NCI-H774 (cell line): Measurements from ENCODE around the gene ELK3.

ENCODE experiments used
- DNase-seq: peaks from one replicate; lab custom pipeline; 2025; lab: John Stamatoyannopoulos, UW

ELK3 gene

DNA sequence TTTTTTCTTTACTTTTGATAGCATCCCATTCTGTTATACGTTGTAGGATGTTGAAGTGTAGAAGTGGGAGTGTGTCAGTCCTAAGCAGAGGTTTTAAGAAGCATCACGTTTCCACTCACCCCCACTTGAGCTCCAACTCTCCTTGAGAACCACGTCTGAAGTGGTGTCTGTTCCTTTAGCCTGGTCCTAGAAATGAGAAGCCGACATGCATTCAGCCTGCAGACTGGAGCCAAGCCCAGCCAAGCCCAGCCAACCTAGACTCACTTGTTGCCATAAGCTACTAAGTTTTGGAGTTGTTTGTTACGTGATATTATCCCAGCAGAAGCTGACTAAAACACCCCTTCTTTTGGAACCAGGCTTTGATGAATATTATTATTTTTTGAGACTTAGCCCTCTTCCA is 4.4 kb upstream of the ELK3 start:
- DNase-seq, result no peak

DNA sequence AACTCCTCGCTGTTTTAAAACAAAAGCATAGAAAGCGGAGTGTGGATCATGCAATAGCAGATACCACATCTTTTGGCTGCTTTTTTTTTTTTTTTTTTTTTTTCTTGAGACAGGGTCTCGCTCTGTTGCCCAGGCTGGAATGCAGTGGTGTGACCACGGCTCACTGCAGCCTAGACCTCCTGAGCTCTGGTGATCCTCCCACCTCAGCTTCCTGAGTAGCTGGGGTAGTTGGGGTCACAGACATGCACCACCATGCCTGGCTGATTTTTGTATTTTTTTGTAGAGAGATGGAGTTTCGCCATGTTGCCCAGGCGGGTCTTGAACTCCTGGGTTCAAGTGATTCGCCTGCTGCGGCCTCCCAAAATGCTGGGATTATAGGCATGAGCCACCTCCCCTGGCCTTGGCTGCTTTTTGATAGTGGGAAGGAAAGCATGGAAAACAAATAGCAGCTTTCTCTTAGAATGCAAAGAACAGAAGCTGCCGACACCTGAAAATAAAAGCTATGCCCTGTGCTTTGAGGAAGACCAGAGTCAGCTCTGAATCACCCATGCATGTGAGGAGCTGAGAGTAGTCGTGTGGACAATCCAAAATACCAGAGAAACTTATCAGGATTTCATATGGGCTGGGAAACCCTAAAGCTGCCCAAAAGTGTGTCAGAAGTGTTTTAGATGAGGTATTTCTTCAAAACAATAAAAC is 3.6 kb upstream of the ELK3 start:
- no peak for DNase-seq

- no peak for DNase-seq
These were observed 1.1 kb upstream of the ELK3 start for GRCh38 chr12:96192926-96193573.

- no peak for DNase-seq
These were observed 358 bp downstream of the ELK3 start for GRCh38 chr12:96194576-96194889.

- no peak for DNase-seq
These were observed 1.0 kb downstream of the ELK3 start for GRCh38 chr12:96194971-96195844.

- no peak for DNase-seq
These were observed 1.8 kb downstream of the ELK3 start for GRCh38 chr12:96195845-96196451.

DNA sequence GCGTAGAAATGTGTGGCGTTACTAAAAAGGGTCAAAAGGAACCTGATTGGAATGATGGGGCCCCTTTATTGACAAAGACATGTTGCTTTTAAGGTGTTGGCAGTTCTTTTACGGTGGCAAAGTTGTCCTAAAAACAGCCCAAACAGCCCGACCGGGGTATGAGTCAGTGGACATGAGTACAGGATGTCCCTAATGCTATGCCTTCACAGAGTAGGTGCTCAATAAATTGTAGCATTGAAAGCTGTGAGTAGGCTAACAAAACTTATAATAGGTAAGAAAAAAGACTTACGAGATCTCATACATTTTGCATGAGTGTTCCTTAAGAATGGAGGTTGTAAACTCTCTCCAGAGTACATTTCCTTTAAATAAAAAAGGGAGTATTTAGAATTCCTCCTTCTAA is 2.6 kb downstream of the ELK3 start:
- no peak for DNase-seq

DNA sequence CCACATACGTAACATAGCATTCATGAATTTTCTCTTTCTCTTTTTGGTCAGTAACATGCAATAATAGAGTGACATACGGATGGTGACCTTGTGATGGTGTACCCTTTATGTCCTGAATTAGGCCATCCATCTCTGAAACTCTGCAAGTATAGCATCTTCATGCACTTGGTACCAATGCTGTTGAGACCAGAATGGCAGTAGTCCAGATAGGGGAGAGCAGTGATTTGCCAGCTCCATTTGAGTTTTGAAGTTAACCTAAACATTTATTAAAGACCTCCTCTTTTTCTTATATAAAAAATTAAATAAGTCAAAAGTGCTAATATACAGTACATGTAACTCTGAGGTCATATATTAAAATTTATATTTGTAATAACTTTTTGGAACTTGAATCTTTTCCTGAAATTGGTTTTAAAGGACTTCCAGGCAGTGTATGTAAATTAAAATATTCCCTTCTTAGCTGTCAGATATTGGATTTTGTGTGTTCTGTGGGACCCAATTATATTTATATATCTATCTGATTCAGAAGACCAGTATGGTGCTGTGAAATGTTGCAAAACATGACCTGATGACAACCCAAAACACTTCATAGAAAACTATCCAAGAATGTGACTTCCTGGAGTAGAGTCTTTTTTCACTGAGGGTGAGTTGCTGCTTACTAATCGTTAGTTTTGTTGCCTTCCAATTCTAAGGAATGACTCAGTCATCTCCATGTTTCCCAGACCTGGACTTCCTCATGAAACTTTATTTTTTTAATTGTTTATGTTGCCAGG is 3.5 kb downstream of the ELK3 start:
- DNase-seq, result no peak

DNA sequence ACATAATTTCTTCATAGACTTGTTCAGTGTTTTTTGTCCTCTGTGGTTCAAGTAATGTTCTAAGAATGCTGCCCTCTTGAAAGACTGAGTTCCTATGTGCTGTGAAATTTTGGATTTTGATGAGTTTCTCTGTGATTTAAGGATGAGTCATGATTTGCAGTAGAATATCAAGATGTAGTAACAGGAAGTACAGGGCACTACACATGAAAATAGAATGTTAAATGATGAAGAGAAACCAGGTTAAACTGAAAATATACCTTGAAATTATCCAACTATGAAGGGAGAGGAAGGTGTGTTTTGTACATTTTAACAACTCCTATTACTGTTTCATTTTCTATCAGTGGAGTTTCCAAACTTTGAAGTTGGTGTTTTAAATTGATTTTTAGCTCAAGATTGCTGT is 4.8 kb downstream of the ELK3 start:
- DNase-seq, result no peak

GRCh38 chr12:96199464-96199863 is 5.3 kb downstream of the ELK3 start:
- DNase-seq, result no peak

DNA sequence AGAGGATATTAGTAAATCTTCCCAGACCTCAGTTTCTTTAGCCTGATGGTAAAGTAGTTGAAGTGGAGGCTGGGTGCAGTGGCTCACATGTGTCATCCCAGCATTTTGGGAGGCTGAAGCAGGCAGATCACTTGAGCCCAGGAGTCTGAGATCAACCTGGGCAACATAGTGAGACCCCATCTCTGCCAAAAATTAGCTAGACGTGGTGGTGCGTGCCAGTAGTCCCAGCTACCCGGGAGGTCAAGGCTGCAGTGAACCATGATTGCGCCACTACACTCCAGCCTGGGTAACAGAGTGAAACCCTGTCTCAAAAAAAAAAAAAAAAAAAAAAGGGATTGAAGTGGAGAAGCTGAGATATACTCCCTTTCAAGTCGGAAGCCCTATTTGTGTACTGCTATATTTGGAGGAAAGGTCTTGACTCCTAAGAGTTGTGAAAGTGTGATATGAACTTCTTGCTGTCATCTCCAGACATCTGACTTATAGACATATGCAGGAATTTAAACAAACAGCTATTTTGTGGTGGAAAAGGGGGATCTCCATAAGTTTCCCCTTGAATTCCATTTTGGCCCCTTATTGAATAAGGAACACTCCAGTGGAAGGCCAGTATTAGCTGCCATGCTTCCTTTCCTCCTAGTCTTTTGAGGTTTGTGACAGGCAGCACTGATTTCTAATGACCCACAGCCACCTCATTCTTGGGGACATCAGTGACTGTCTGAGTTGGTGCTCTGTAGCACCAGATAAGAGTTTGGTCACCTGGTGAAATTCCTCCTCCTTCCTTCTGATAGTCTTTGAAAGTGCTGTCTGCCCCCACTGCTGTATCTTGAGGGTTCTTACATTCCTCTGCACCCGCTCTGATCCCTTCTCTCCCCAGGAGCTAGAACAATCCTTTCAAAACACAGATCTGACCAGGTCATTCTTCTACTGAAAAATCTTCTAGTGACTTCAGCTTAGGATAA is 7.4 kb downstream of the ELK3 start:
- DNase-seq, result no peak

DNA sequence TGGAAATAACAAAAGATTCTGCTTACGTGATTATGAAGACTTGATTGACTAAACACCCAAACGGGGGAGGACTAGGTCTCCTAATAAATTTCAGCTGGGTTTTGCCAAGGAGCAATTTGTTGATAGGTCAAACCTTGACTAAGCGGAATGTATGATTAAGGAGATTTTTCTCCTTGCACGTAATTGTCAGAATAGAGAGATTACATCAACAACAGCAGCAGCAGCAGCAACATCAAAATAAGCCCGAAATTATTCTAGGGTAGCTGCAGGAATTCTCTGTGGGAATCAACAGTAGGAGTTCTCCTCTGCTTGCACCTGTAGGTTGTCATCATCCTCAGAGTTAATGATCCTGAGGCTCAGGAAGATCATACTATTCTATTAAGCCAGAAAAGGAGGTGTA is 10.2 kb downstream of the ELK3 start:
- DNase-seq, result no peak

DNA sequence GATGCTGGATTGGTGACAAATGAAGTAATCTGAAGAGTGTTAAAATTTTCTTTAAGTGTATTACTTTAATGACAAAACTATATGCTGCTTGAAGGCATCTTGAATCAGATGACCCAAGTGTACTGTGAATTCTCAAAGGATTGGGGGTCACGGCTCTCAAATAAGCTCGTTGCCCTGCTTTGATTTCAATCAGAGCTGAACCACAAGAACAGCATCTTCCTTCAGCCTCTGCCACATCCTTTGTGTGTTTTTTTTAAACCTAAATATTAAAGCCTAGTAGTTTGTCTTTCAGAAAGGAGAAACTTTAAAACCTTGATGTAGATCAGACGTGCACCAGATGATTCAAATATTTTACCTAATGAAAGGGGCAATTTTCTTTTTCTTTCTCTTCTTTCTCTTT is 11.7 kb downstream of the ELK3 start:
- no peak for DNase-seq

- DNase-seq, result no peak
These were observed 12.9 kb downstream of the ELK3 start for GRCh38 chr12:96206936-96207662.

DNA sequence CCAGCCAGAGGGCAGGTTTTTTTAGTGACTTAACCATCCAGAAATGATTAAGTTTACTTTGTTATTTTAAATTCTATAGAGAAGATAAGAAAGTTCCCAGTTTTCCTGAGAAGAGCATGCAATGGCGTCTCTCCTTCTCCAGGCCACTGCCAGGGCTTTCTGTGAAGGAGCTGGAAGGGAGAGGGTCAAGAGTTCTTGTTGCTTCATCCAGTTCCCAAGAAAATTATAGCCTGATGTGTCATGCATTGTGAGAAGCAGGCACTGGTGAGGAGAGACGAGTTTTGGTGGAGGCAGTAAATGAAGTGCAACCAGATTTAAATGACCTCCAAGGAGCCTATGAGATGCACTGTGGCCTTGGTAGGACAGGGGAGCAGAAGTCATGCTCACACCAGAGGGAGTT is 14.2 kb downstream of the ELK3 start:
- no peak for DNase-seq

GRCh38 chr12:96208801-96209549 is 14.8 kb downstream of the ELK3 start:
- DNase-seq, result no peak

- no peak for DNase-seq
These were observed 16.3 kb downstream of the ELK3 start for GRCh38 chr12:96210376-96211055.

DNA sequence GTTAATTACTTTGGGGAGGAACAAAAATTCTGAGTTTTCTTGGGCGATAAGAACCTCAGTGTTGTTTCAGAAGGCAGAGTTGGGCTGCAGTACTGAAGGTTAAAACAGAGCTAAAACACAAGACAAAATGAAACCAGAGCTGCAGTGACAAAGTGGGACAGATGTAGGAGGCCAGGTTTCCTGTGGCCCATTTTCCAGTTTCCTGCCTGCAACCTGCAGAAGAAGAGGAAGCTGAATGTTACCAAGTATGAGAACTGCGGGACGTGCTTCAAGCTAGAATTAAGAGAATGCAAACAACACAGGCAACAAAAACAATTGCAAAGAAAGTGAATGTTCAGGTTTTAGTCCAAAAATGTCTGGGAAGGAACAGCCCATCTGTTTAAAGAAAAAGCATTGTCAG is 17.8 kb downstream of the ELK3 start:
- DNase-seq, result no peak
